Pancreas (tissue), 10 donors: ENCODE results near the gene AJUBA. TPM values are rescaled to one million over a fixed set of nuclear protein-coding genes. Genes with fewer than 3 reads are reported as not detected.

ENCODE experiments used
- ATAC-seq, 4 donors: fragments of 200-7000 bp; cut with Tn5 transposase; one replicate each; pipeline versions ENCODE4 v1.8.0 to v1.9.1; 2020; ENCODE audit warnings: mild to moderate bottlenecking in 4 of 4, moderate library complexity in 4 of 4
- DNase-seq, 6 donors: peaks; one replicate each; pipeline ENCODE4 v3.0.0-alpha.2; 2020
- FAIRE-seq: peaks from 2 replicates; lab custom pipeline; 2012; peaks lifted over from hg19 to GRCh38; lab: Jason Lieb, UNC
- H3K27ac ChIP-seq, 4 donors: fragments of 200-600 bp; sonication (generic); 1 replicate in 3 of 4; 2 replicates in 1 of 4; pipeline versions ENCODE4 v1.5.0 to v1.8.0; 2020
- H3K27me3 ChIP-seq, 4 donors: fragments of 200-600 bp; one replicate each; pipeline ENCODE4 v1.8.0; 2021
- H3K36me3 ChIP-seq, 3 donors: fragments of 200-600 bp; sonication (generic) in 1 of 3; one replicate each; pipeline versions ENCODE4 v1.5.0 to v1.8.0; 2020 to 2021
- H3K4me1 ChIP-seq, 3 donors: fragments of 200-600 bp; one replicate each; pipeline ENCODE4 v1.8.0; 2021
- H3K4me3 ChIP-seq, 4 donors: fragments of 200-600 bp; sonication (generic) in 2 of 4; one replicate each; pipeline versions ENCODE4 v1.5.0 to v1.8.0; 2020 to 2021
- H3K9me3 ChIP-seq, 4 donors: fragments of 200-600 bp; one replicate each; pipeline ENCODE4 v1.8.0; 2021
- WGBS, 2 donors: extraction: QIAGEN DNeasy Blood & Tissue Kit; methylation state at CpG; one replicate each; pipeline ENCODE4 v1.1.7; 2013; 5-methylcytosine and 5-hydroxymethylcytosine counted together
- intact Hi-C, 3 donors: fragments of 100-400 bp; cut with DNase I; formaldehyde crosslinking; loops; one replicate each; pipeline versions ENCODE4 v1.11.1 to v1.14.2; 2022
- polyA plus RNA-seq, 2 donors: library from polyadenylated mRNA; stranded (reverse); fragments of 200-250 nt; gene quantifications; one replicate each; pipeline ENCODE4 v1.2.3, GENCODE V29; 2013
- total RNA-seq, 6 donors: library from RNA; stranded (reverse); fragmentation: NEBNext Ultra II Directional in 4 of 6; extraction: Animal tissue kit (Norgen Biotek cat#: 25700) in 4 of 6; gene quantifications; one replicate each; pipeline versions ENCODE4 v1.2.1 to v1.2.4, GENCODE V29; 2021 to 2023
- TF ChIP-seq, protein P1 (sequence below), 4 donors: fragments of 200-600 bp; sonication (generic) in 3 of 4; IDR thresholded peaks; one replicate each; pipeline versions ENCODE4 v1.5.0 to v1.8.0; 2021; ENCODE audit warnings: antibody characterized with exemption in 4 of 4
- donor health status: healthy with polysubstance abuse.
- donor health status: DM: no; HTN: no; CAD: no; lungs with moderate emphysema.
- donor health status: DM: no; HTN: no; CAD: no.
- donor health status: control.
- donor health status: control.
- donor health status: Bipolar disorder and iron deficiency.
- donor health status: DM: yes; HTN: yes; CAD: no.
- donor health status: DM: no; HTN: no; CAD: no.
- donor health status: DM: no; HTN: no; CAD: no.
- donor health status: DM: yes; HTN: yes; CAD: no.

The AJUBA gene
- total and polyA plus RNA-seq, 8 donors: 5.4 to 17.8 (median 9.1) TPM

DNA sequence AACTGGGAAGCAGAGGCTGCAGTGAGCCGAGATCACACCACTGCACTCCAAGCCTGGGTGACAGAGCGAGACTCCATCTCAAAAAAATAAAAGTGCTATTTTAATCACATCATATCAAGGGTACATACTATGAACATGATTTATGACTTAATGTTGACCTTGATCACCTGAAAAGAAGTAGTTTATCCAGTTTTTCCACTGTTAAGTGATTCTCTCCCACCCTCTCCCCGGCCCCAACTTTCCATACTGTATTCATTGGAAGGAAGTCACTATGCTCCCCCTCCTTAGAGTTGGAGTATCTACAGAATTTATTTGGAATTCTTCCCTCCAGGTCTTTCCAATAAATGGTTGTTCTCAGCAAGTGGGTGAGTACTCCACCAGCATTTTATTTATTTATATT is 50.2 kb downstream of the AJUBA start:
- TF ChIP-seq, protein P1, sequence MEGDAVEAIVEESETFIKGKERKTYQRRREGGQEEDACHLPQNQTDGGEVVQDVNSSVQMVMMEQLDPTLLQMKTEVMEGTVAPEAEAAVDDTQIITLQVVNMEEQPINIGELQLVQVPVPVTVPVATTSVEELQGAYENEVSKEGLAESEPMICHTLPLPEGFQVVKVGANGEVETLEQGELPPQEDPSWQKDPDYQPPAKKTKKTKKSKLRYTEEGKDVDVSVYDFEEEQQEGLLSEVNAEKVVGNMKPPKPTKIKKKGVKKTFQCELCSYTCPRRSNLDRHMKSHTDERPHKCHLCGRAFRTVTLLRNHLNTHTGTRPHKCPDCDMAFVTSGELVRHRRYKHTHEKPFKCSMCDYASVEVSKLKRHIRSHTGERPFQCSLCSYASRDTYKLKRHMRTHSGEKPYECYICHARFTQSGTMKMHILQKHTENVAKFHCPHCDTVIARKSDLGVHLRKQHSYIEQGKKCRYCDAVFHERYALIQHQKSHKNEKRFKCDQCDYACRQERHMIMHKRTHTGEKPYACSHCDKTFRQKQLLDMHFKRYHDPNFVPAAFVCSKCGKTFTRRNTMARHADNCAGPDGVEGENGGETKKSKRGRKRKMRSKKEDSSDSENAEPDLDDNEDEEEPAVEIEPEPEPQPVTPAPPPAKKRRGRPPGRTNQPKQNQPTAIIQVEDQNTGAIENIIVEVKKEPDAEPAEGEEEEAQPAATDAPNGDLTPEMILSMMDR (IDR thresholded peaks at IDR 0.05): no peak
- no peak for FAIRE-seq
- peak in 2 of 4 donors; percentile 1 to 5 for ATAC-seq
- peak overlapping the region in 2 of 4 donors; percentile 52 to 70 for H3K27ac ChIP-seq
- no peak overlapping the region for H3K4me3 ChIP-seq
- intact Hi-C loops: no loop called here
- WGBS, 2 donors: 3 to 15% methylated on average over 3 of the region's 3 CpGs
- peaks cover 0 to 15% (median 3%) of the 10 kb centered on the region in 3 donors for H3K4me1 ChIP-seq
- no peaks in the 10 kb centered on the region for H3K36me3 ChIP-seq
- H3K9me3 ChIP-seq: no peaks in the 10 kb centered on the region
- H3K27me3 ChIP-seq: no peaks in the 10 kb centered on the region
- no peak for DNase-seq

DNA sequence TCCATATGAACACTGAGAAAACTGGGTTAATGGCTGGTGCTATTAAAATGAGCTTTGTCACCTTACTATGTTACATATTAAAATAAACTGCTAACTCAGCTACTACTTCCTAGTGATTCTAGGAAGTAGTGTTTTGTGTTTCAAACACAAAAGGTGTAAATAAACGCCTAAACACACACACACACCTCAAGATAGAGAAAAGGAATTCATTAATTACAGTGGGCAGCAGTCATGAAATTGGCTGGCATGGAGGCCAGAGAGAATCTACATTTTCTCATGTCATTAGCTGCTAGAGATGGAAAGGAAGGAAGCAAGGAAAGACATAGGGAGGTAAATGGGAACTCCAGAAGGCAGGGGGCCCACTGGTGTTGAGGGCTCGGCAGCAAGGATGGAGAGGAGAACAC is 52.4 kb downstream of the AJUBA start:
- no peak for DNase-seq
- Histone ChIP-seq H3K27ac (peak overlapping the region; percentile 57 to 91 (median 73)), H3K4me1 (peaks cover 0 to 15% (median 3%) of the 10 kb centered on the region in 3 donors), H3K27me3 (no peaks in the 10 kb centered on the region), H3K9me3 (no peaks in the 10 kb centered on the region), H3K36me3 (peaks cover 0 to 2% (median 0%) of the 10 kb centered on the region in 3 donors), H3K4me3 (peak overlapping the region in 2 of 4 donors; percentile 30 to 57)
- ATAC-seq: peak; percentile 14 to 32 (median 24)
- 12 to 16% methylated on average over 2 of the region's 2 CpGs for WGBS, 2 donors
- intact Hi-C loops: no loop called here
- TF ChIP-seq, protein P1 (IDR thresholded peaks at IDR 0.05): no peak
- no peak for FAIRE-seq

DNA sequence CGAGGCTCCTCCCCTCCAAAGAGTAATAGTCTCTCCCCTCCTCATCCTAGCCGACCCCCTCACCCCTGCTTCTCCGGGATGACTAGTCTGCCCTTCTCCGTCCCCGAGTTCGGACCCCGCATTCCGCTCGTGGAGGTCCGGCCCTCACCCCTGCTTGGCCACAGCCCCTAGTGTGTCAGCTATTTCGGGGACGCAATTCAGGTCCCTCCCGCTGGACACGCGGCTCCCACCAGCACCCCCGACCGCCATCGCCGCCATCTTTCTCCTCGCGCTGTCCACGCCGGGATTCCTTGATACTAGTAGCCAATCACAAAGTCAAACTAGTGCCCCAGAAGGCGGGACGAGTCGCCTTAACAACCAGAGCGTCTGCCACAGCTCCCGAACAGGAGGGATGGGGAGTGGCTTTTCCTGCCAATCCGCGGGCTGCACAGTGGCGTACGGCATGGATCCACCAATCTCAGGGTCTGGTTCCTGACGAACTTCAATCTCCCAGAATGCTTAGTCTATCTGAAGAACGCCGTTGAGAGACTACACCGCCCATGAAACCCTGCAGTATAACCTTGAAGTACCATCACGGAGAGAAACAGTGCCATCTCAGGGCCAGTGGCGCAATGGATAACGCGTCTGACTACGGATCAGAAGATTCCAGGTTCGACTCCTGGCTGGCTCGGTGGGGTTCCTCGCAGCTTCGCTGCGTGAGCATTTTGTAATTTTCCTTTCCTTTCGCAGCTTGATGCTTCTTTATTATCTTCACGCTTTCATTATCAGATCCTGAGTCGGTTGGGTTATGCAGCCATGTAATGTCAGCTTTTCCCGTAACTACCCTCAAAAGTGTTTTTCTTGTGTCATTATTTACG is 53.0 kb downstream of the AJUBA start, which contains the start of gene PRMT5:
Gene PRMT5, minus strand, starts transcription at position 273 of the 857 bp plus-strand sequence. Its CDS starts 15 bp downstream, at position 258.
- peak; percentile 90 to 99 (median 99) for DNase-seq
- TF ChIP-seq, protein P1 (IDR thresholded peaks at IDR 0.05): no peak
- Histone ChIP-seq H3K27me3 (no peaks in the 10 kb centered on the region), H3K4me1 (peaks cover 0 to 15% (median 3%) of the 10 kb centered on the region in 3 donors), H3K9me3 (no peaks in the 10 kb centered on the region), H3K36me3 (peaks cover 0 to 8% (median 3%) of the 10 kb centered on the region in 3 donors), H3K27ac (peak within 1 kb of the TSS; percentile 57 to 91 (median 73)), H3K4me3 (peak within 1 kb of the TSS; percentile 49 to 70 (median 60))
- ATAC-seq: peak; percentile 92 to 97 (median 93)
- 0% methylated on average over 51 of the region's 51 CpGs for WGBS, 2 donors
- intact Hi-C loops: no loop called here
- peak; percentile 86 for FAIRE-seq

DNA sequence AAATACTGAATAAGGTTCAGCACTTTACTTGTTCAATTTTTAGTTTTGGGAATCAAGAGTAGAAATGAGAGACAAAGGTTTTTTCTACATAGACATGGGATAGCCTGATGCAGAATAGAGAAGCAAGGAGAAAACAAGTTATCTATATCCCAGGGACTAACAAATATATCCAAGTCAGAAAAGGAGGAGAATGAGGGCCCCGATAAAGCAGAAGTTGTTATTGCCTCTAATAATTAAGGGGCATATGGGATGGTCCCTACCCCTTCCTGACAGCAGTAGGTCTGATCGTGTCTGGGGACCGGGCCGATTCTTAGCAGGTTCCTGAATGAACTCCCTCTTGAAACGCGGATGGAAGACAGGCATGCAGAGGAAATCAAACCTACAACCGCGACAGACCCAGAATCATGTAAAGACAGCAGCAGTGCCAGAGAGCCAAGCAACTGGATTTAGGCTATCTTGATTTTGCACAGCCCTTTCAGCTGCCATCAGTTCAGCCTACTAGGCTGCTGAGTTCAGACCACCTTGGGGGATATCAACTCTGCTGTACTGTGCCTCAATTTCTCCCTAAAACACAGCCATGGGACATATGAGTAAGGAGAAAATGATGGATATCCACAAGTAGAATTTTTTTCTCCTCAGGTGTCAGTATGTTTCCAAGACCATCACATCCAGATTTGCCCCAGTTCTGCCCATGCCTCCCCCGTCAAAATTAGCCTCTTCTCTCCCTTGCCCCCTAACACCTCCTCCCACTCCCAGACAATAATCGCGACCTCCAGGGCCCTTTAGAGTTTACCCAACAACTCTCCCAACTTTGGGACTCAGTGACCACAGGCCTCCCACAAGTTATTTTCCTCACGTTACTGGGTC is 53.9 kb downstream of the AJUBA start:
- WGBS, 2 donors: 9% methylated on average over 12 of the region's 12 CpGs
- no peak for DNase-seq
- ATAC-seq: no peak
- TF ChIP-seq, protein P1 (IDR thresholded peaks at IDR 0.05): no peak
- peaks cover 0 to 15% (median 3%) of the 10 kb centered on the region in 3 donors for H3K4me1 ChIP-seq
- no peaks in the 10 kb centered on the region for H3K27me3 ChIP-seq
- no peaks in the 10 kb centered on the region for H3K9me3 ChIP-seq
- peak overlapping the region; percentile 47 to 81 (median 62) for H3K27ac ChIP-seq
- FAIRE-seq: no peak
- intact Hi-C loops: no loop called here
- H3K36me3 ChIP-seq: peaks cover 5 to 17% (median 11%) of the 10 kb centered on the region in 3 donors
- H3K4me3 ChIP-seq: peak overlapping the region; percentile 49 to 70 (median 60)
